WERI-Rb-1 (cell line): ENCODE measurements around the gene TCOF1.

Source experiments
- DNase-seq: peaks from one replicate; pipeline ENCODE4 v3.0.0-alpha.2; 2020
- H3K27ac ChIP-seq: fragments of 250-450 bp; sonication (Bioruptor Pico); 2 replicates; pipeline ENCODE4 v1.5.1; 2020; ENCODE audit warnings: mild to moderate bottlenecking, moderate library complexity
- H3K27me3 ChIP-seq: fragments of 250-450 bp; sonication (Bioruptor Pico); 2 replicates; pipeline ENCODE4 v1.5.1; 2021; ENCODE audit warnings: mild to moderate bottlenecking, low read depth, moderate library complexity; ENCODE audit not compliant: insufficient read depth, severe bottlenecking
- H3K36me3 ChIP-seq: fragments of 250-450 bp; sonication (Bioruptor Pico); 2 replicates; pipeline ENCODE4 v1.5.1; 2020; ENCODE audit warnings: mild to moderate bottlenecking, moderate library complexity
- H3K4me3 ChIP-seq: 2 replicates; pipeline ENCODE4 v1.5.1; 2011; ENCODE audit warnings: low read depth, mild to moderate bottlenecking, control low read depth, low read length
- H3K9me3 ChIP-seq: fragments of 250-450 bp; sonication (Bioruptor Pico); 2 replicates; pipeline ENCODE4 v1.5.1; 2021; ENCODE audit warnings: mild to moderate bottlenecking, moderate library complexity; ENCODE audit not compliant: severe bottlenecking
- TF ChIP-seq, protein P1 (sequence below): IDR thresholded peaks from 2 replicates; pipeline ENCODE4 v1.5.1; 2011; ENCODE audit warnings: low read depth, mild to moderate bottlenecking, control low read depth, inconsistent platforms, low read length

Gene TCOF1

DNA sequence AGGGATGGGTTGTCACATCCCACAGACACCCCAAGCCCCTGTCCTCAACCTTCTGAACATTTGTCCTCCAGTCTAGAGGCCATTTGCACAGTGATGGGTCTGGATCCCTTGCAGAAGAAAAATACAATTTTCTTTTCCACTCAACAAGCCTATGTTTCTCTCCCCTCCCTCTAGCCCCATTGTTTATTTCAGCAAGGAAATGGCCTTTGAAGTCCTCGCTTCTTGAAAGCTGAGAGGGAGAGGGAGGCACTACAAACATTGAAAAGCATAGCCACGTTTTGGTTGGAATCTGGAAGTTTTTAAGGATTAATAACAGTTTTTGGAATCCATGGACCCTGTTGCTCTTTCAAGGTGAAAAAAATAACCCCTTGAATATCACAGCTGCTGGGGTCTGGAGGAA, 30.8 kb upstream of the TCOF1 start:
- no peak for DNase-seq
- Histone ChIP-seq H3K9me3 (no peaks in the 10 kb centered on the region), H3K36me3 (no peaks in the 10 kb centered on the region), H3K27ac (no peak overlapping the region), H3K27me3 (no peaks in the 10 kb centered on the region), H3K4me3 (no peak overlapping the region)
- TF ChIP-seq, protein P1, sequence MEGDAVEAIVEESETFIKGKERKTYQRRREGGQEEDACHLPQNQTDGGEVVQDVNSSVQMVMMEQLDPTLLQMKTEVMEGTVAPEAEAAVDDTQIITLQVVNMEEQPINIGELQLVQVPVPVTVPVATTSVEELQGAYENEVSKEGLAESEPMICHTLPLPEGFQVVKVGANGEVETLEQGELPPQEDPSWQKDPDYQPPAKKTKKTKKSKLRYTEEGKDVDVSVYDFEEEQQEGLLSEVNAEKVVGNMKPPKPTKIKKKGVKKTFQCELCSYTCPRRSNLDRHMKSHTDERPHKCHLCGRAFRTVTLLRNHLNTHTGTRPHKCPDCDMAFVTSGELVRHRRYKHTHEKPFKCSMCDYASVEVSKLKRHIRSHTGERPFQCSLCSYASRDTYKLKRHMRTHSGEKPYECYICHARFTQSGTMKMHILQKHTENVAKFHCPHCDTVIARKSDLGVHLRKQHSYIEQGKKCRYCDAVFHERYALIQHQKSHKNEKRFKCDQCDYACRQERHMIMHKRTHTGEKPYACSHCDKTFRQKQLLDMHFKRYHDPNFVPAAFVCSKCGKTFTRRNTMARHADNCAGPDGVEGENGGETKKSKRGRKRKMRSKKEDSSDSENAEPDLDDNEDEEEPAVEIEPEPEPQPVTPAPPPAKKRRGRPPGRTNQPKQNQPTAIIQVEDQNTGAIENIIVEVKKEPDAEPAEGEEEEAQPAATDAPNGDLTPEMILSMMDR: no peak

DNA sequence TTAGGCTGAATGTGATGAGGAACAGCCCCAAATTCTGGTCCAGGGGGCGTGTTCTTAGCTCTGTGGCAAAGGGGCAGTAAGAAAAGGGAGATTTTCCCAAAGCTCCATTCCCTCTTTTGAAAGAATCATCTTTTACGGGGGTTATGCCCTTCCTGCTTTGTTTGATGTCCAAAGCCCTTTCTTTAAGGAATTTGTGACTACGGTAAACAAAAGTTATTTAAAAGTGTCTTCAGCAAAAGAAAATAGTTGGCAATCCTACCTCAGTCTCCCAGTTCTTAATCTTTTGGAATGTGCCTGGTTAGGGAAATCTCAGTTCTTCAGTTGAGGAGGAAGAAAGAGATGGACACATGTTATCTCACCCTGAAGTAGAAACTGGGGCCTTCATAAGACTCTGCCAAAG, 30.4 kb upstream of the TCOF1 start:
- Histone ChIP-seq H3K4me3 (no peak overlapping the region), H3K27me3 (no peaks in the 10 kb centered on the region), H3K36me3 (no peaks in the 10 kb centered on the region), H3K9me3 (no peaks in the 10 kb centered on the region), H3K27ac (no peak overlapping the region)
- TF ChIP-seq, protein P1: no peak
- no peak for DNase-seq

DNA sequence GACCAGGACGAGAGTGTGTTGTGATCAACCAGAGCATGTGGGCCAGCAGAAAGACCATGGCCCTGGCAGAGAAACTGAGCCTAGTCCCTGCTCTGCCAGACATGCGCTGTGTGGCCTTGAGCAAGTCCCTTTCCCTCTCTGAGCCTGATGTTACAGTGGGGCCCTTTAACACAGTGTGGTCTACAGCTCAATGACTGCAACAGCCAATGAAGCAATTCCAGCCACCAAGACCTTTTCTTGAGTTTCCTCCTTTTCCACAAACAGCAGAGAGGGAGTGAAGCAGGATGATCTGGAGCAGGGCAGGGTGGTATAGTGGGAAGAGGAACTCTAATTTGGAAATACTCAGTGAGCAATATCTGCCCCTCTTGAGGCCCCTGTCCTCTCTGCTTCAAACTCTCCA, 29.0 kb upstream of the TCOF1 start:
- Histone ChIP-seq H3K36me3 (no peaks in the 10 kb centered on the region), H3K27me3 (no peaks in the 10 kb centered on the region), H3K4me3 (no peak overlapping the region), H3K9me3 (no peaks in the 10 kb centered on the region), H3K27ac (no peak overlapping the region)
- TF ChIP-seq, protein P1: no peak
- no peak for DNase-seq

DNA sequence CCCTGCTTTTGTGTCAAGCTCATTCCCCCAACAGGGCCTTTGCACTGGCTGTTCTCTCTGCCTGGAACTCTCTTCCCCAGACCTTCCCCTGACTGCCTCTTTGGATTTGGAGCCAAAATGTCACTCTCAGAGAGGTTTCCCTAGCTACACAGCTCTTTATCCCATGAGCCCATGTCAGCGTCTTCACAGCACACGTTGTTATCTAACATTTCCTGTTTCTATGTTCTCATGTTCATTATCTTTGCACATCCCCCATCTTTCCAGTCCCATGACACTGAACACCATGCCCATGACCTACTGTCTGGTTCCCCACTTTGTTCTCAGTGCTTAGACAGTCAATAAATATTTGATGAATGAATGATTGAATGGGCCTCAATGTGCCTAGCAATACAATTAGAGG, 28.5 kb upstream of the TCOF1 start:
- H3K4me3 ChIP-seq: no peak overlapping the region
- TF ChIP-seq, protein P1: no peak
- no peak overlapping the region for H3K27ac ChIP-seq
- DNase-seq: no peak
- no peaks in the 10 kb centered on the region for H3K9me3 ChIP-seq
- H3K27me3 ChIP-seq: no peaks in the 10 kb centered on the region
- no peaks in the 10 kb centered on the region for H3K36me3 ChIP-seq

DNA sequence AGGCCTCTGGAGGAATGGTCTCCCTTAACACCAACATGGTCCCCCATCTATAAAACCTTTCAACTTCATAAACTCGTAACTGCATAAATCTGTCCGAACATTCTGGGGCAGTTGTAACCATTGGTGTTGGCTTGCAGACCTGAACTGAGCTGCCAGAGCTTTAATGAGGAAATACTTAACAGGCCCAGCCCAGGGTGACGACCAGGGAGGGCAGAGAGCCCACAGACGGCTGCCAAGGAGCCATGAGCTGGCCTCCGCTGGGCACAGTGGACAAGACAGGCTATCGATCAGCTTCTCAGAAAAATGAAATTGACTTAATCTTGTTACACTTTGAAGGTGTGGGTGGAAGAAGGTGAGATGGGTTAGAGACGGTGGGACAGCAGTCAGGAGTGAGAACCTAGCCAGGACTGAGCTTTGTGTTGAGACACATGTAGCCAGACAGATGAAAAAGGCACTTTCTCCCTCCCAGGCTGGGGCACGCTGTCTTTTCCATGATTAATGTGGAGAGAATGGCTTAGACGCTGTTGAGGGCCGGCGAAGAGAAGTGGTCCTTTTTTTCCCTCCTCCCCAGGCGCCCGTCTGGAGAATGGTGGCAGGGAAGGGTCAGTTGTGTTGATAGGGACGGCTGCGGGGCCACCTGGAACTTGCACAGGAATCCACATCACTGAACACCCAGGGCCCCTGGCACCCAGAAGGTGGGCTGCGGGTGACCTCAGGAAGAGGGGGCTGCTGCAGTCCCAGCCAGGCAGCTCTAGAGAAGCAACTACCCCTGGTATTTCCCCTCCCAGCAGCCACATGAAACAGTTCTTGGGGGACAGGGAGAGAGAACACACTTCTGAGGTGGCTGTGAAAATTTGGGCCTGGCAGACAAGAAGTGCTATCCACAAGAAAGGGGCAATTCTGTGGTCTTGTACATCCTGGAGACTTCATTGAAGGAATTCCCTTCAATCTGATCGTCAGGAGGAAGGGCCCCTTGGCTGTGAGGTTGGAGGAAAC, 27.3 kb upstream of the TCOF1 start:
- DNase-seq: no peak
- Histone ChIP-seq H3K36me3 (no peaks in the 10 kb centered on the region), H3K27me3 (no peaks in the 10 kb centered on the region), H3K4me3 (no peak overlapping the region), H3K9me3 (no peaks in the 10 kb centered on the region), H3K27ac (no peak overlapping the region)
- TF ChIP-seq, protein P1: no peak

DNA sequence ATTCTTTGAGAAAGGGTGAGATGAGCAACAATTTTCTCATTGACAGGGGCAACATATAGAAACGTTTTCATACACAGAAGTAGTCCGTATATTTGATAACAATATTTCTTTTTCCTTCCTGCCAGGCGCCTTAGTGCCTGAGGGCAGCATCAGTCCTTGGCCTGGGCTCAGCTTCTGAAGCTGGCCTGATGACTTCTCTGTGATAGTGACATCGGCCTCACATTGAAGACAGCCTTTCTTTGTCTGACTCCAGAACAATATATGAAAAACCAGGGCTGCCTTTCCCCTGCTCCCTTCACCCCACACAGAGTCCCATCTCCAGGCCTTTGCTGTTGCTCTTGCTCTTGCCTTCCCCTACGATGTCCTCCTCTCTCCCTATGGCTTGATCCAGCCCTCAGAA, 24.1 kb upstream of the TCOF1 start:
- H3K27ac ChIP-seq: no peak overlapping the region
- no peaks in the 10 kb centered on the region for H3K36me3 ChIP-seq
- no peaks in the 10 kb centered on the region for H3K27me3 ChIP-seq
- TF ChIP-seq, protein P1: no peak
- no peak for DNase-seq
- peaks cover 3% of the 10 kb centered on the region for H3K9me3 ChIP-seq
- H3K4me3 ChIP-seq: no peak overlapping the region
